Common myeloid progenitor, CD34-positive (primary cell): Measurements from ENCODE around the gene DRD2.

Experiments used
- CTCF ChIA-PET: fragments of 350-600 bp; sonication (Branson Sonifier 250); formaldehyde crosslinking; loops from one replicate; lab custom pipeline; 2021; ENCODE audit warnings: antibody characterized with exemption; lab: Charles Lee
- POLR2A ChIA-PET: fragments of 350-600 bp; sonication (Branson Sonifier 250); formaldehyde crosslinking; loops from one replicate; lab custom pipeline; 2021; ENCODE audit warnings: antibody characterized with exemption; lab: Charles Lee
- DNase-seq, 3 donors: peaks; one replicate each; pipeline versions ENCODE4 v3.0.0 to v3.0.0-alpha.2; 2013
- H3K27ac ChIP-seq, 2 experiments: 1 replicate in 1 of 2; 2 replicates in 1 of 2; pipeline ENCODE4 v1.7.0; 2013; ENCODE audit warnings: inconsistent platforms in 2 of 2, low read length in 2 of 2, mild to moderate bottlenecking in 2 of 2, low read depth in 1 of 2, moderate library complexity in 1 of 2; ENCODE audit not compliant: severe bottlenecking in 2 of 2, insufficient read depth in 1 of 2, poor library complexity in 1 of 2
- H3K27me3 ChIP-seq, 5 experiments: replicated peaks in 2 of 5; 1 replicate in 3 of 5; 2 replicates in 2 of 5; pipeline versions ENCODE4 v1.6.1 to v1.7.0; 2013; ENCODE audit warnings: low read length in 4 of 5, mild to moderate bottlenecking in 2 of 5, moderate library complexity in 2 of 5, inconsistent platforms in 1 of 5; ENCODE audit not compliant: insufficient read depth in 5 of 5, control insufficient read depth in 4 of 5
- H3K36me3 ChIP-seq, 4 experiments: 1 replicate in 2 of 4; 2 replicates in 2 of 4; pipeline versions ENCODE4 v1.6.1 to v1.7.0; 2013; ENCODE audit warnings: low read length in 3 of 4, control low read depth in 1 of 4, mild to moderate bottlenecking in 1 of 4; ENCODE audit not compliant: control insufficient read depth in 4 of 4, insufficient read depth in 4 of 4
- H3K4me1 ChIP-seq, 4 experiments: 1 replicate in 3 of 4; 2 replicates in 1 of 4; pipeline versions ENCODE4 v1.6.1 to v1.7.1; 2013; ENCODE audit warnings: low read length in 3 of 4, mild to moderate bottlenecking in 3 of 4, control low read depth in 1 of 4, inconsistent platforms in 1 of 4, moderate library complexity in 1 of 4; ENCODE audit not compliant: control insufficient read depth in 4 of 4, insufficient read depth in 4 of 4; ENCODE audit errors: control extremely low read depth in 1 of 4
- H3K4me3 ChIP-seq, 7 experiments: 1 replicate in 4 of 7; 2 replicates in 3 of 7; pipeline versions ENCODE4 v1.5.1 to v1.7.0; 2013; ENCODE audit warnings: mild to moderate bottlenecking in 7 of 7, low read length in 6 of 7, moderate library complexity in 6 of 7, inconsistent platforms in 2 of 7, low read depth in 2 of 7, control low read depth in 1 of 7; ENCODE audit not compliant: insufficient read depth in 4 of 7, control insufficient read depth in 1 of 7; ENCODE audit errors: extremely low read depth in 1 of 7
- H3K9me3 ChIP-seq, 5 experiments: 1 replicate in 4 of 5; 2 replicates in 1 of 5; pipeline versions ENCODE4 v1.6.1 to v1.7.1; 2013; ENCODE audit warnings: low read length in 4 of 5, mild to moderate bottlenecking in 2 of 5, inconsistent platforms in 1 of 5, low read depth in 1 of 5, moderate library complexity in 1 of 5; ENCODE audit not compliant: control insufficient read depth in 4 of 5, insufficient read depth in 2 of 5; ENCODE audit errors: control extremely low read depth in 1 of 5
- WGBS: methylation state at CpG from one replicate; pipeline ENCODE4 v1.1.5; 2013; ENCODE audit not compliant: insufficient coverage; 5-methylcytosine and 5-hydroxymethylcytosine counted together

Gene DRD2

GRCh38 chr11:113397212-113397611 lies 78.0 kb downstream of the DRD2 start:
- WGBS, result 91% methylated on average over 5 of the region's 7 CpGs
- peaks cover 0 to 7% (median 2%) of the 10 kb centered on the region in 4 experiments for H3K4me1 ChIP-seq

GRCh38 chr11:113396690-113397089 lies 78.5 kb downstream of the DRD2 start:
- Histone ChIP-seq H3K27ac (no peak overlapping the region), H3K4me1 (peaks cover 0 to 2% (median under 1%) of the 10 kb centered on the region in 4 experiments), H3K27me3 (peaks cover 0 to 2% (median 0%) of the 10 kb centered on the region in 5 experiments), H3K4me3 (no peak overlapping the region), H3K9me3 (no peaks in the 10 kb centered on the region), H3K36me3 (no peaks in the 10 kb centered on the region)
- CTCF ChIA-PET, result interaction anchor here (1.0 kb wide), 1 partner anchor 97 kb away, joined by 3 read pairs; no protein-coding TSS in a partner anchor
- POLR2A ChIA-PET, result no interaction called here
- no peak for DNase-seq
- 67% methylated on average over 1 of the region's 1 CpG for WGBS

More at GRCh38 chr11:113397212-113397611, 78.0 kb downstream of the DRD2 start:
- H3K4me3 ChIP-seq, result no peak overlapping the region
- no peaks in the 10 kb centered on the region for H3K27me3 ChIP-seq
- H3K9me3 ChIP-seq, result no peaks in the 10 kb centered on the region
- CTCF ChIA-PET, result interaction anchor here (1.0 kb wide), 1 partner anchor 96 kb away, joined by 3 read pairs; no protein-coding TSS in a partner anchor
- POLR2A ChIA-PET, result no interaction called here
- no peaks in the 10 kb centered on the region for H3K36me3 ChIP-seq
- no peak for DNase-seq
- no peak overlapping the region for H3K27ac ChIP-seq

GRCh38 chr11:113395782-113396336 lies 79.3 kb downstream of the DRD2 start:
- Histone ChIP-seq H3K36me3 (no peaks in the 10 kb centered on the region), H3K4me3 (no peak overlapping the region), H3K4me1 (no peaks in the 10 kb centered on the region), H3K27me3 (peaks cover 0 to 6% (median 0%) of the 10 kb centered on the region in 5 experiments), H3K27ac (no peak overlapping the region), H3K9me3 (no peaks in the 10 kb centered on the region)
- ChIA-PET CTCF (interaction anchor here (1.0 kb wide), 1 partner anchor 19 kb away, joined by 3 read pairs; no protein-coding TSS in a partner anchor), POLR2A (no interaction called here)
- WGBS, result 94% methylated on average over 7 of the region's 9 CpGs
- DNase-seq, result no peak

GRCh38 chr11:113394919-113395318 lies 80.3 kb downstream of the DRD2 start:
- POLR2A ChIA-PET, result no interaction called here
- no peak overlapping the region for H3K27ac ChIP-seq
- peaks cover 0 to 2% (median 0%) of the 10 kb centered on the region in 5 experiments for H3K9me3 ChIP-seq
- peaks cover 0 to 6% (median under 1%) of the 10 kb centered on the region in 5 experiments for H3K27me3 ChIP-seq
- no peaks in the 10 kb centered on the region for H3K36me3 ChIP-seq
- 98% methylated on average over 7 of the region's 11 CpGs for WGBS
- CTCF ChIA-PET, result interaction anchor here (1.0 kb wide), 2 partner anchors 10 to 18 kb away, joined by 3 read pairs; no protein-coding TSS in a partner anchor
- no peaks in the 10 kb centered on the region for H3K4me1 ChIP-seq
- H3K4me3 ChIP-seq, result no peak overlapping the region
- no peak for DNase-seq

- Histone ChIP-seq H3K36me3 (no peaks in the 10 kb centered on the region), H3K4me3 (no peak overlapping the region), H3K9me3 (peaks cover 0 to 2% (median 0%) of the 10 kb centered on the region in 5 experiments), H3K4me1 (no peaks in the 10 kb centered on the region), H3K27ac (no peak overlapping the region), H3K27me3 (peaks cover 0 to 14% (median 10%) of the 10 kb centered on the region in 5 experiments)
- POLR2A ChIA-PET, result no interaction called here
- 98% methylated on average over 8 of the region's 8 CpGs for WGBS
- CTCF ChIA-PET, result interaction anchor here (0.9 kb wide), 1 partner anchor 337 kb away, joined by 3 read pairs; no protein-coding TSS in a partner anchor
- DNase-seq, result no peak
Measured at GRCh38 chr11:113393501-113393985, 81.7 kb downstream of the DRD2 start.

GRCh38 chr11:113392236-113392921 lies 82.8 kb downstream of the DRD2 start:
- no peak overlapping the region for H3K27ac ChIP-seq
- peaks cover 5 to 26% (median 16%) of the 10 kb centered on the region in 5 experiments for H3K27me3 ChIP-seq
- CTCF ChIA-PET, result no interaction called here
- H3K4me3 ChIP-seq, result no peak overlapping the region
- H3K9me3 ChIP-seq, result peaks cover 0 to 2% (median 0%) of the 10 kb centered on the region in 5 experiments
- H3K36me3 ChIP-seq, result no peaks in the 10 kb centered on the region
- peaks cover 0 to 6% (median 2%) of the 10 kb centered on the region in 4 experiments for H3K4me1 ChIP-seq
- no peak for DNase-seq
- POLR2A ChIA-PET, result no interaction called here
- 100% methylated on average over 2 of the region's 3 CpGs for WGBS

GRCh38 chr11:113389272-113389671 lies 85.9 kb downstream of the DRD2 start:
- peaks cover 0 to 6% (median 2%) of the 10 kb centered on the region in 4 experiments for H3K4me1 ChIP-seq
- peaks cover 0 to 2% (median 0%) of the 10 kb centered on the region in 5 experiments for H3K9me3 ChIP-seq
- H3K36me3 ChIP-seq, result no peaks in the 10 kb centered on the region
- no peak overlapping the region for H3K27ac ChIP-seq
- H3K27me3 ChIP-seq, result peaks cover 13 to 40% (median 16%) of the 10 kb centered on the region in 5 experiments
- no peak overlapping the region for H3K4me3 ChIP-seq
- ChIA-PET POLR2A (no interaction called here), CTCF (no interaction called here)
- 47% methylated on average over 2 of the region's 3 CpGs for WGBS
- DNase-seq, result no peak
